PC-3 (cell line): ENCODE data around the gene NAPSA. TPM values are rescaled to one million over a fixed set of nuclear protein-coding genes. Genes with fewer than 3 reads are reported as not detected.

Source experiments
- ATAC-seq: fragments of 200-7000 bp; cut with Tn5 transposase; 2 replicates; pipeline ENCODE4 v1.9.1; 2020; ENCODE audit warnings: mild to moderate bottlenecking, moderate library complexity
- BruUV-seq: library from RNA; stranded (reverse); fragments of 400-500 nt; replicated peaks from 2 replicates; lab custom pipeline; 2021; lab: Mats Ljungman, UMichigan
- CTCF ChIA-PET: fragments of 300-600 bp; sonication (Branson Sonifier 250); formaldehyde crosslinking; loops from one replicate; lab custom pipeline; 2022; ENCODE audit warnings: antibody characterized with exemption; lab: Charles Lee
- POLR2A ChIA-PET: fragments of 300-600 bp; sonication (Branson Sonifier 250); formaldehyde crosslinking; loops from one replicate; lab custom pipeline; 2022; ENCODE audit warnings: antibody characterized with exemption; ENCODE audit not compliant: unreplicated experiment; lab: Charles Lee
- DNase-seq: peaks from one replicate; pipeline ENCODE4 v3.0.0-alpha.2; 2015
- H2AFZ ChIP-seq: fragments of 300-600 bp; sonication (generic); 2 replicates; pipeline ENCODE4 v1.6.0; 2016; ENCODE audit warnings: antibody characterized with exemption, low read length
- H3F3A ChIP-seq: fragments of 300-600 bp; sonication (generic); one replicate; pipeline ENCODE4 v1.6.0; 2017; ENCODE audit warnings: antibody characterized with exemption, low read length, control low read depth, mild to moderate bottlenecking; ENCODE audit not compliant: unreplicated experiment
- H3K27ac ChIP-seq: fragments of 300-600 bp; sonication (generic); 2 replicates; pipeline ENCODE4 v1.5.1; 2016; ENCODE audit warnings: mild to moderate bottlenecking, low read length
- H3K27me3 ChIP-seq: fragments of 300-600 bp; sonication (generic); 2 replicates; pipeline ENCODE4 v1.6.1; 2016; ENCODE audit warnings: low read length, mixed read lengths
- H3K36me3 ChIP-seq: fragments of 300-600 bp; sonication (generic); 2 replicates; pipeline ENCODE4 v1.6.1; 2016; ENCODE audit warnings: low read depth, mixed run types, low read length, mixed read lengths
- H3K4me1 ChIP-seq: fragments of 300-600 bp; sonication (generic); 2 replicates; pipeline ENCODE4 v1.5.1; 2016; ENCODE audit warnings: low read length; ENCODE audit not compliant: insufficient read depth
- H3K4me2 ChIP-seq: fragments of 300-600 bp; sonication (generic); 2 replicates; pipeline ENCODE4 v1.6.0; 2016; ENCODE audit warnings: low read length
- H3K4me3 ChIP-seq: fragments of 300-600 bp; sonication (generic); 2 replicates; pipeline ENCODE4 v1.5.1; 2016; ENCODE audit warnings: mild to moderate bottlenecking, low read length, mixed read lengths
- H3K79me2 ChIP-seq: fragments of 300-600 bp; sonication (generic); 2 replicates; pipeline ENCODE4 v1.6.1; 2017; ENCODE audit warnings: low read length, mixed read lengths
- H3K9ac ChIP-seq: fragments of 300-600 bp; sonication (generic); 2 replicates; pipeline ENCODE4 v1.6.0; 2016; ENCODE audit warnings: mild to moderate bottlenecking, low read length
- H3K9me2 ChIP-seq: fragments of 300-600 bp; sonication (generic); replicated peaks from 2 replicates; pipeline ENCODE4 v1.6.1; 2016; ENCODE audit warnings: mixed run types, low read length, mixed read lengths
- H3K9me3 ChIP-seq: fragments of 300-600 bp; sonication (generic); 2 replicates; pipeline ENCODE4 v1.6.1; 2016; ENCODE audit warnings: low read length, mixed read lengths
- H4K20me1 ChIP-seq: fragments of 300-600 bp; sonication (generic); 2 replicates; pipeline ENCODE4 v1.6.1; 2016; ENCODE audit warnings: low read length, mixed read lengths
- CTCF ChIP-seq: fragments of 300-600 bp; sonication (generic); conservative IDR thresholded peaks from 2 replicates; pipeline ENCODE4 v1.5.1; 2017; ENCODE audit warnings: antibody characterized with exemption, low read depth, mild to moderate bottlenecking, low read length
- EZH2 ChIP-seq: fragments of 300-600 bp; sonication (generic); IDR thresholded peaks from one replicate; pipeline ENCODE4 v1.6.1; 2017; ENCODE audit warnings: antibody characterized with exemption, mild to moderate bottlenecking, low read length; ENCODE audit not compliant: unreplicated experiment
- EZH2phosphoT487 ChIP-seq: fragments of 300-600 bp; sonication (generic); IDR thresholded peaks from 2 replicates; pipeline ENCODE4 v1.6.1; 2018; ENCODE audit warnings: mild to moderate bottlenecking, antibody characterized with exemption, low read length, borderline replicate concordance
- intact Hi-C: fragments of 100-400 bp; cut with micrococcal nuclease; formaldehyde crosslinking; loops from 2 replicates; pipeline ENCODE4 v1.9.0; 2023
- total RNA-seq: library from RNA; depleted of rRNA; stranded (reverse); fragments of >200 nt; gene quantifications from 2 replicates; pipeline ENCODE4 v1.2.3, GENCODE V29; 2014

NAPSA gene
- total RNA-seq, 1 experiment from 2014 or later: 3.0 TPM

- no peaks in the 10 kb centered on the region for H3K79me2 ChIP-seq
- H3K9me3 ChIP-seq: no peaks in the 10 kb centered on the region
- TF ChIP-seq EZH2phosphoT487: no peak
- no peak for TF ChIP-seq CTCF
- TF ChIP-seq EZH2: no peak
- no peaks in the 10 kb centered on the region for H3K9me2 ChIP-seq
- peaks cover 13% of the 10 kb centered on the region; the same call in 1 of the 2 replicates for H4K20me1 ChIP-seq
- H3K4me2 ChIP-seq: no peak overlapping the region
- BruUV-seq: no TSS peak
- ChIA-PET CTCF (no interaction called here), POLR2A (no interaction called here)
- ATAC-seq: no peak
- H3K36me3 ChIP-seq: no peaks in the 10 kb centered on the region
- no peak overlapping the region for H3K9ac ChIP-seq
- intact Hi-C loops: no loop called here
- H3K4me3 ChIP-seq: no peak overlapping the region
- no peak for DNase-seq
- H3K4me1 ChIP-seq: 0 out of 2 replicates have a peak, but pooled peaks cover 4% of the 10 kb centered on the region
- H3K27ac ChIP-seq: no peak overlapping the region
- no peak overlapping the region for H2AFZ ChIP-seq
- no peaks in the 10 kb centered on the region for H3K27me3 ChIP-seq
- no peaks in the 10 kb centered on the region for H3F3A ChIP-seq
Observed at GRCh38 chr19:50322931-50323781, 42.3 kb downstream of the NAPSA start.

GRCh38 chr19:50322234-50322633 is 43.2 kb downstream of the NAPSA start:
- no peaks in the 10 kb centered on the region for H3K9me2 ChIP-seq
- intact Hi-C loops: no loop called here
- no peak overlapping the region for H3K4me3 ChIP-seq
- no peak overlapping the region for H3K27ac ChIP-seq
- H3K79me2 ChIP-seq: no peaks in the 10 kb centered on the region
- TF ChIP-seq EZH2 (no peak), EZH2phosphoT487 (no peak), CTCF (no peak)
- H3K9ac ChIP-seq: no peak overlapping the region
- 0 out of 2 replicates have a peak, but pooled peaks cover 4% of the 10 kb centered on the region for H3K4me1 ChIP-seq
- no peaks in the 10 kb centered on the region for H3K27me3 ChIP-seq
- H2AFZ ChIP-seq: no peak overlapping the region
- no peaks in the 10 kb centered on the region for H3K9me3 ChIP-seq
- H3K36me3 ChIP-seq: no peaks in the 10 kb centered on the region
- no TSS peak for BruUV-seq
- no peak overlapping the region for H3K4me2 ChIP-seq
- no peaks in the 10 kb centered on the region for H3F3A ChIP-seq
- peaks cover 8% of the 10 kb centered on the region; the same call in 1 of the 2 replicates for H4K20me1 ChIP-seq
- CTCF ChIA-PET: no interaction called here
- POLR2A ChIA-PET: no interaction called here
- no peak for ATAC-seq
- no peak for DNase-seq

- Histone ChIP-seq H3K9ac (no peak overlapping the region), H3K4me3 (no peak overlapping the region), H4K20me1 (peaks cover 8% of the 10 kb centered on the region; the same call in 1 of the 2 replicates), H3K79me2 (no peaks in the 10 kb centered on the region), H3F3A (no peaks in the 10 kb centered on the region), H3K36me3 (no peaks in the 10 kb centered on the region), H3K9me3 (no peaks in the 10 kb centered on the region), H3K27ac (no peak overlapping the region), H3K27me3 (no peaks in the 10 kb centered on the region), H3K4me1 (0 out of 2 replicates have a peak, but pooled peaks cover 4% of the 10 kb centered on the region), H2AFZ (no peak overlapping the region), H3K4me2 (no peak overlapping the region), H3K9me2 (no peaks in the 10 kb centered on the region)
- ChIA-PET POLR2A (no interaction called here), CTCF (no interaction called here)
- TF ChIP-seq EZH2 (no peak), EZH2phosphoT487 (no peak), CTCF (no peak)
- ATAC-seq (no peak), DNase-seq (no peak)
- intact Hi-C loops: no loop called here
- BruUV-seq: no TSS peak
Observed at GRCh38 chr19:50321831-50322230, 43.6 kb downstream of the NAPSA start.
